Esophagus muscularis mucosa (tissue), 4 donors: ENCODE results near the gene GPBAR1.

Experiments used
- EP300 ChIP-seq: sonication (generic); formaldehyde crosslinking; IDR thresholded peaks from one replicate; pipeline ENCODE4 v1.6.1; 2017; ENCODE audit warnings: antibody characterized with exemption
- POLR2A ChIP-seq: fragments of 450-650 bp; IDR thresholded peaks from one replicate; pipeline ENCODE4 v1.6.1; 2017; ENCODE audit warnings: antibody characterized with exemption, moderate library complexity, mild to moderate bottlenecking, low read depth
- POLR2AphosphoS5 ChIP-seq, 2 donors: sonication (generic); formaldehyde crosslinking; IDR thresholded peaks; one replicate each; pipeline ENCODE4 v1.6.1; 2017; ENCODE audit warnings: antibody characterized with exemption in 2 of 2
- TF ChIP-seq, protein P1 (sequence below), 3 experiments: fragments of 200-600 bp in 2 of 3; fragments of 450-650 bp in 1 of 3; sonication (generic) in 2 of 3; IDR thresholded peaks; one replicate each; pipeline ENCODE4 v1.5.1; 2017 to 2019; ENCODE audit warnings: antibody characterized with exemption in 3 of 3, mild to moderate bottlenecking in 2 of 3, moderate library complexity in 1 of 3

DNA sequence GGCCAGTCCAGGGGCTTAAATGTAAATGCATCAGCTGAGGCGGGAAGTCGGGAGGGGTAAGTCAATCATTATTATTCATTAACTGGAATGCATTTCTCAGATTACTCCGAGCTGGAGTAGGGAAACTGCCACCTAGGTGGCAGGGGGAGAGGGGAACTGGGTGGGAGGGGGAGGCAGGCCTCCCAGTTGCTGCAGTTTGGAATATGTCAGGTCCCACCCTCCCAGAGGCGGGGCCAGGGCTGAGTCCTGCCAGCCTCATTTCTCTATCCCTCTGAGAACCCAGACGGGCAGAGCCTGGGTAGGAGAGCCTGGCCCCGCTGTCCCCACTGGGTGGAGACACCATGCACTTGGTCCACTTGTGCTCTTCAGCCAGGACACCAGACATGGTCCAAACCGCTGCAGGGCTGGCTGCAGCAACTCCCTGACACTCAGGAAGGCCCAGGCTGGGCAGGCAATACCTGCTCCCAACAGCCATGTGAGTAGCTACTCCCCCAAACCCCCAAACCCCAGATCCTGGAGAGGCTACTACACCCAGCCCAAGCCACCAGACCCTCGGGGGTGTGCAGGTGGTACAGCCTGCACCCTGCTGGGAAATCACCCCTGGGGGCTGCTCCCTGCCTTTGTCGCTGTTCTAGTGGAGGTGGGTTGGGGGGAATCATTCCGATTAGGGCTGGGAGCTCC is at the start of gene GPBAR1:
- no peak for TF ChIP-seq POLR2A
- TF ChIP-seq, protein P1, sequence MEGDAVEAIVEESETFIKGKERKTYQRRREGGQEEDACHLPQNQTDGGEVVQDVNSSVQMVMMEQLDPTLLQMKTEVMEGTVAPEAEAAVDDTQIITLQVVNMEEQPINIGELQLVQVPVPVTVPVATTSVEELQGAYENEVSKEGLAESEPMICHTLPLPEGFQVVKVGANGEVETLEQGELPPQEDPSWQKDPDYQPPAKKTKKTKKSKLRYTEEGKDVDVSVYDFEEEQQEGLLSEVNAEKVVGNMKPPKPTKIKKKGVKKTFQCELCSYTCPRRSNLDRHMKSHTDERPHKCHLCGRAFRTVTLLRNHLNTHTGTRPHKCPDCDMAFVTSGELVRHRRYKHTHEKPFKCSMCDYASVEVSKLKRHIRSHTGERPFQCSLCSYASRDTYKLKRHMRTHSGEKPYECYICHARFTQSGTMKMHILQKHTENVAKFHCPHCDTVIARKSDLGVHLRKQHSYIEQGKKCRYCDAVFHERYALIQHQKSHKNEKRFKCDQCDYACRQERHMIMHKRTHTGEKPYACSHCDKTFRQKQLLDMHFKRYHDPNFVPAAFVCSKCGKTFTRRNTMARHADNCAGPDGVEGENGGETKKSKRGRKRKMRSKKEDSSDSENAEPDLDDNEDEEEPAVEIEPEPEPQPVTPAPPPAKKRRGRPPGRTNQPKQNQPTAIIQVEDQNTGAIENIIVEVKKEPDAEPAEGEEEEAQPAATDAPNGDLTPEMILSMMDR (IDR thresholded peaks at IDR 0.05): no peak
- TF ChIP-seq POLR2AphosphoS5 (IDR thresholded peaks at IDR 0.05): peak in 1 of 2 donors; percentile 29
- TF ChIP-seq EP300: no peak
